Smooth muscle cell (in vitro differentiated cells): ENCODE results near the gene FAM117A. TPM values are rescaled to one million over a fixed set of nuclear protein-coding genes. Genes with fewer than 3 reads are reported as not detected.

Experiments
- DNase-seq: peaks from one replicate; lab custom pipeline; 2025; ENCODE audit not compliant: unreplicated experiment; lab: John Stamatoyannopoulos, UW
- H2AFZ ChIP-seq: fragments of 200-600 bp; sonication (generic); 2 replicates; pipeline ENCODE4 v1.6.0; 2016; ENCODE audit warnings: antibody characterized with exemption, low read depth, mild to moderate bottlenecking
- H3F3A ChIP-seq: fragments of 200-600 bp; sonication (generic); 2 replicates; pipeline ENCODE4 v1.6.0; 2017; ENCODE audit warnings: antibody characterized with exemption, low read depth
- H3K27ac ChIP-seq: fragments of 200-600 bp; sonication (generic); 2 replicates; pipeline ENCODE4 v1.5.1; 2016; ENCODE audit warnings: low read depth, mild to moderate bottlenecking
- H3K27me3 ChIP-seq: fragments of 200-600 bp; sonication (generic); 2 replicates; pipeline ENCODE4 v1.6.1; 2016; ENCODE audit warnings: low read depth, mild to moderate bottlenecking
- H3K36me3 ChIP-seq: fragments of 200-600 bp; sonication (generic); 2 replicates; pipeline ENCODE4 v1.5.1; 2016; ENCODE audit warnings: low read depth
- H3K4me1 ChIP-seq: fragments of 200-600 bp; sonication (generic); 2 replicates; pipeline ENCODE4 v1.5.1; 2016; ENCODE audit warnings: low read depth
- H3K4me2 ChIP-seq: fragments of 200-600 bp; sonication (generic); 2 replicates; pipeline ENCODE4 v1.6.0; 2016; ENCODE audit warnings: mild to moderate bottlenecking
- H3K4me3 ChIP-seq: fragments of 200-600 bp; sonication (generic); 2 replicates; pipeline ENCODE4 v1.5.1; 2016; ENCODE audit warnings: mild to moderate bottlenecking
- H3K79me2 ChIP-seq: fragments of 200-600 bp; sonication (generic); 2 replicates; pipeline ENCODE4 v1.6.0; 2016; ENCODE audit warnings: low read depth, mild to moderate bottlenecking
- H3K9ac ChIP-seq: fragments of 200-600 bp; sonication (generic); 2 replicates; pipeline ENCODE4 v1.6.0; 2016; ENCODE audit warnings: low read depth
- H3K9me3 ChIP-seq: fragments of 200-600 bp; sonication (generic); replicated peaks from 2 replicates; pipeline ENCODE4 v1.5.1; 2016; ENCODE audit warnings: low read depth
- H4K20me1 ChIP-seq: fragments of 200-600 bp; sonication (generic); 2 replicates; pipeline ENCODE4 v1.6.0; 2016; ENCODE audit warnings: low read depth
- CTCF ChIP-seq: fragments of 200-600 bp; sonication (generic); IDR thresholded peaks from 2 replicates; pipeline ENCODE4 v1.5.1; 2017; ENCODE audit warnings: borderline replicate concordance, mild to moderate bottlenecking, antibody characterized with exemption; ENCODE audit not compliant: insufficient read depth, poor library complexity, severe bottlenecking
- WGBS: methylation state at CpG from one replicate; pipeline ENCODE4 v1.1.7; 2016; ENCODE audit warnings: low lambda C conversion rate; 5-methylcytosine and 5-hydroxymethylcytosine counted together
- polyA plus RNA-seq: library from polyadenylated mRNA; unstranded; fragments of >200 nt; fragmentation: Nextera tagmentation; extraction: Ambion mirVana; gene quantifications from 2 replicates; pipeline ENCODE4 v1.2.1, GENCODE V29; 2016
- total RNA-seq: library from RNA; depleted of rRNA; stranded (reverse); fragments of >200 nt; gene quantifications from 2 replicates; pipeline ENCODE4 v1.2.3, GENCODE V29; 2014

Gene FAM117A
- total and polyA plus RNA-seq, 2 experiments from 2014 or later, result 4.9 to 6.3 TPM

- 7% methylated on average over 12 of the region's 12 CpGs for WGBS
- Histone ChIP-seq H3K27me3 (no peaks in the 10 kb centered on the region), H3K4me3 (peak overlapping the region; percentile 77), H3F3A (peaks cover 3% of the 10 kb centered on the region), H3K4me2 (peak overlapping the region; percentile 94), H3K36me3 (no peaks in the 10 kb centered on the region), H3K4me1 (peaks cover 6% of the 10 kb centered on the region), H4K20me1 (no peaks in the 10 kb centered on the region), H3K9me3 (no peaks in the 10 kb centered on the region), H3K9ac (peak overlapping the region; percentile 94), H3K27ac (peak overlapping the region; percentile 86), H3K79me2 (peaks cover 13% of the 10 kb centered on the region), H2AFZ (peak overlapping the region; percentile 80)
- no peak for DNase-seq
- TF ChIP-seq CTCF, result no peak
These were observed 56.7 kb downstream of the FAM117A start for GRCh38 chr17:49707246-49707607.

GRCh38 chr17:49705254-49705653 lies 58.7 kb downstream of the FAM117A start:
- Histone ChIP-seq H3K27ac (no peak overlapping the region), H3K79me2 (peaks cover 13% of the 10 kb centered on the region), H3K27me3 (no peaks in the 10 kb centered on the region), H3K9me3 (no peaks in the 10 kb centered on the region), H3K4me1 (peaks cover 6% of the 10 kb centered on the region), H2AFZ (no peak overlapping the region), H3F3A (peaks cover 3% of the 10 kb centered on the region), H3K4me3 (no peak overlapping the region), H3K9ac (no peak overlapping the region), H3K36me3 (no peaks in the 10 kb centered on the region), H4K20me1 (no peaks in the 10 kb centered on the region), H3K4me2 (no peak overlapping the region)
- DNase-seq, result no peak
- no peak for TF ChIP-seq CTCF

- H3K9me3 ChIP-seq, result no peaks in the 10 kb centered on the region
- H3K36me3 ChIP-seq, result no peaks in the 10 kb centered on the region
- peaks cover 6% of the 10 kb centered on the region for H3K4me1 ChIP-seq
- no peak overlapping the region for H3K27ac ChIP-seq
- H3K4me3 ChIP-seq, result no peak overlapping the region
- peak; percentile 36 for TF ChIP-seq CTCF
- DNase-seq, result no peak
- no peak overlapping the region for H3K4me2 ChIP-seq
- 79% methylated on average over 6 of the region's 6 CpGs for WGBS
- no peak overlapping the region for H2AFZ ChIP-seq
- no peaks in the 10 kb centered on the region for H4K20me1 ChIP-seq
- no peaks in the 10 kb centered on the region for H3F3A ChIP-seq
- H3K27me3 ChIP-seq, result no peaks in the 10 kb centered on the region
- H3K79me2 ChIP-seq, result peaks cover 13% of the 10 kb centered on the region
- H3K9ac ChIP-seq, result no peak overlapping the region
These were observed 60.2 kb downstream of the FAM117A start for GRCh38 chr17:49703557-49704277.

- Histone ChIP-seq H3K36me3 (no peaks in the 10 kb centered on the region), H3K27ac (no peak overlapping the region), H3K27me3 (no peaks in the 10 kb centered on the region), H3K4me3 (no peak overlapping the region), H3K9ac (no peak overlapping the region), H3K9me3 (no peaks in the 10 kb centered on the region), H3K79me2 (no peaks in the 10 kb centered on the region), H2AFZ (no peak overlapping the region), H3F3A (no peaks in the 10 kb centered on the region), H4K20me1 (no peaks in the 10 kb centered on the region), H3K4me1 (no peaks in the 10 kb centered on the region), H3K4me2 (no peak overlapping the region)
- 84% methylated on average over 6 of the region's 6 CpGs for WGBS
- no peak for TF ChIP-seq CTCF
- no peak for DNase-seq
These were observed 63.0 kb downstream of the FAM117A start for GRCh38 chr17:49700960-49701359.
